ENCODE results near the gene CIDEA.

- no peak for TF ChIP-seq CTCF (IDR thresholded peaks at IDR 0.05)
- TF ChIP-seq POLR2A (IDR thresholded peaks at IDR 0.05) = no peak
Observed at GRCh38 chr18:12276736-12277554, 22.8 kb downstream of the CIDEA start.

Measured in Peyer's patch (tissue), 4 donors.